Measurements from ENCODE around the gene GPC6.

The GPC6 gene

GRCh38 chr13:93547886-93548285, 321.3 kb downstream of the GPC6 start:
- H3K4me3 ChIP-seq (ENCODE audit: low read depth, low read length), result no peak overlapping the region
- TF ChIP-seq CTCF (IDR thresholded peaks at IDR 0.05; ENCODE audit: low read depth, low read length, missing control alignments), result no peak
- no peak for DNase-seq (ENCODE audit: low read depth)
- in situ Hi-C loops (cut with HindIII; ENCODE audit: low sequenced_read_pairs), result no loop called here

GRCh38 chr13:93549326-93550005, 322.9 kb downstream of the GPC6 start:
- TF ChIP-seq CTCF (IDR thresholded peaks at IDR 0.05; ENCODE audit: low read depth, low read length, missing control alignments), result no peak
- in situ Hi-C loops (cut with HindIII; ENCODE audit: low sequenced_read_pairs), result no loop called here
- no peak overlapping the region for H3K4me3 ChIP-seq (ENCODE audit: low read depth, low read length)
- no peak for DNase-seq (ENCODE audit: low read depth)

- no peak for DNase-seq (ENCODE audit: low read depth)
- TF ChIP-seq CTCF (IDR thresholded peaks at IDR 0.05; ENCODE audit: low read depth, low read length, missing control alignments), result no peak
- in situ Hi-C loops (cut with HindIII; ENCODE audit: low sequenced_read_pairs), result no loop called here
- no peak overlapping the region for H3K4me3 ChIP-seq (ENCODE audit: low read depth, low read length)
Measured at GRCh38 chr13:93550236-93550635, 323.6 kb downstream of the GPC6 start.

- in situ Hi-C loops (cut with HindIII; ENCODE audit: low sequenced_read_pairs), result no loop called here
- no peak for DNase-seq (ENCODE audit: low read depth)
- no peak for TF ChIP-seq CTCF (IDR thresholded peaks at IDR 0.05; ENCODE audit: low read depth, low read length, missing control alignments)
- no peak overlapping the region for H3K4me3 ChIP-seq (ENCODE audit: low read depth, low read length)
Measured at GRCh38 chr13:93552596-93552995, 326.0 kb downstream of the GPC6 start.

GRCh38 chr13:93554514-93554913, 327.9 kb downstream of the GPC6 start:
- in situ Hi-C loops (cut with HindIII; ENCODE audit: low sequenced_read_pairs), result no loop called here

GRCh38 chr13:93558637-93559036, 332.0 kb downstream of the GPC6 start:
- no peak for DNase-seq (ENCODE audit: low read depth)
- no peak for TF ChIP-seq CTCF (IDR thresholded peaks at IDR 0.05; ENCODE audit: low read depth, low read length, missing control alignments)
- in situ Hi-C loops (cut with HindIII; ENCODE audit: low sequenced_read_pairs), result no loop called here
- no peak overlapping the region for H3K4me3 ChIP-seq (ENCODE audit: low read depth, low read length)

More at GRCh38 chr13:93554514-93554913, 327.9 kb downstream of the GPC6 start:
- H3K4me3 ChIP-seq (ENCODE audit: low read depth, low read length), result no peak overlapping the region
- no peak for TF ChIP-seq CTCF (IDR thresholded peaks at IDR 0.05; ENCODE audit: low read depth, low read length, missing control alignments)
- no peak for DNase-seq (ENCODE audit: low read depth)
